Common myeloid progenitor, CD34-positive (primary cell): ENCODE results near the gene WARS2.

Experiments used
- CTCF ChIA-PET: fragments of 350-600 bp; sonication (Branson Sonifier 250); formaldehyde crosslinking; loops from one replicate; lab custom pipeline; 2021; ENCODE audit warnings: antibody characterized with exemption; lab: Charles Lee
- POLR2A ChIA-PET: fragments of 350-600 bp; sonication (Branson Sonifier 250); formaldehyde crosslinking; loops from one replicate; lab custom pipeline; 2021; ENCODE audit warnings: antibody characterized with exemption; lab: Charles Lee
- DNase-seq, 3 donors: peaks; one replicate each; pipeline versions ENCODE4 v3.0.0 to v3.0.0-alpha.2; 2013
- H3K27ac ChIP-seq, 2 experiments: 1 replicate in 1 of 2; 2 replicates in 1 of 2; pipeline ENCODE4 v1.7.0; 2013; ENCODE audit warnings: inconsistent platforms in 2 of 2, low read length in 2 of 2, mild to moderate bottlenecking in 2 of 2, low read depth in 1 of 2, moderate library complexity in 1 of 2; ENCODE audit not compliant: severe bottlenecking in 2 of 2, insufficient read depth in 1 of 2, poor library complexity in 1 of 2
- H3K27me3 ChIP-seq, 5 experiments: replicated peaks in 2 of 5; 1 replicate in 3 of 5; 2 replicates in 2 of 5; pipeline versions ENCODE4 v1.6.1 to v1.7.0; 2013; ENCODE audit warnings: low read length in 4 of 5, mild to moderate bottlenecking in 2 of 5, moderate library complexity in 2 of 5, inconsistent platforms in 1 of 5; ENCODE audit not compliant: insufficient read depth in 5 of 5, control insufficient read depth in 4 of 5
- H3K36me3 ChIP-seq, 4 experiments: 1 replicate in 2 of 4; 2 replicates in 2 of 4; pipeline versions ENCODE4 v1.6.1 to v1.7.0; 2013; ENCODE audit warnings: low read length in 3 of 4, control low read depth in 1 of 4, mild to moderate bottlenecking in 1 of 4; ENCODE audit not compliant: control insufficient read depth in 4 of 4, insufficient read depth in 4 of 4
- H3K4me1 ChIP-seq, 4 experiments: 1 replicate in 3 of 4; 2 replicates in 1 of 4; pipeline versions ENCODE4 v1.6.1 to v1.7.1; 2013; ENCODE audit warnings: low read length in 3 of 4, mild to moderate bottlenecking in 3 of 4, control low read depth in 1 of 4, inconsistent platforms in 1 of 4, moderate library complexity in 1 of 4; ENCODE audit not compliant: control insufficient read depth in 4 of 4, insufficient read depth in 4 of 4; ENCODE audit errors: control extremely low read depth in 1 of 4
- H3K4me3 ChIP-seq, 7 experiments: 1 replicate in 4 of 7; 2 replicates in 3 of 7; pipeline versions ENCODE4 v1.5.1 to v1.7.0; 2013; ENCODE audit warnings: mild to moderate bottlenecking in 7 of 7, low read length in 6 of 7, moderate library complexity in 6 of 7, inconsistent platforms in 2 of 7, low read depth in 2 of 7, control low read depth in 1 of 7; ENCODE audit not compliant: insufficient read depth in 4 of 7, control insufficient read depth in 1 of 7; ENCODE audit errors: extremely low read depth in 1 of 7
- H3K9me3 ChIP-seq, 5 experiments: 1 replicate in 4 of 5; 2 replicates in 1 of 5; pipeline versions ENCODE4 v1.6.1 to v1.7.1; 2013; ENCODE audit warnings: low read length in 4 of 5, mild to moderate bottlenecking in 2 of 5, inconsistent platforms in 1 of 5, low read depth in 1 of 5, moderate library complexity in 1 of 5; ENCODE audit not compliant: control insufficient read depth in 4 of 5, insufficient read depth in 2 of 5; ENCODE audit errors: control extremely low read depth in 1 of 5
- WGBS: methylation state at CpG from one replicate; pipeline ENCODE4 v1.1.5; 2013; ENCODE audit not compliant: insufficient coverage; 5-methylcytosine and 5-hydroxymethylcytosine counted together

The WARS2 gene

DNA sequence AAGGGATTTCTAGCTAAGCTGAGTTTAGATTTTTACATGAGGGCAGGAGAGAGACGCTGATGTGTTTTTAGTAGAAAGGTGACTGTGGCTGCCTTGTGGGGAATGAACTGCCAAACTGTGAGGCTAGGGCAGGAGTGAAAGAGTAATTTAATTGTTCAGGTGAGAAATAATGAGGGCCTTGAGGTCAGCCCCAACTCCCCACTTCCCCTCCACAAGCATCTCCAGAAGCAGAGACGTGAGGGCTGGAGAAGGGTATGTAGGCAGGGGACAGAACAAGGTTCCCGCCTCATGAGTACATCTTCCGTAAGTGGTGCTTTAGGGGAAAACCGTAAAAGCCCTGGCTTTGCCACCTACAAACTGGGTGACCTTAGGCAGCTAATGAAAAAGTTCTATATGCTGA lies 70.8 kb downstream of the WARS2 start:
- Histone ChIP-seq H3K4me1 (no peaks in the 10 kb centered on the region), H3K9me3 (peaks cover 0 to 2% (median 0%) of the 10 kb centered on the region in 5 experiments), H3K36me3 (peaks cover 0 to 3% (median 0%) of the 10 kb centered on the region in 4 experiments), H3K27ac (no peak overlapping the region), H3K27me3 (no peaks in the 10 kb centered on the region), H3K4me3 (no peak overlapping the region)
- 83% methylated on average over 4 of the region's 5 CpGs for WGBS
- POLR2A ChIA-PET: no interaction called here
- CTCF ChIA-PET: interaction anchor here (1.2 kb wide), 1 partner anchor 10 kb away, joined by 3 read pairs; no protein-coding TSS in a partner anchor
- no peak for DNase-seq

GRCh38 chr1:119068427-119068826 lies 72.0 kb downstream of the WARS2 start:
- no peak overlapping the region for H3K27ac ChIP-seq
- H3K27me3 ChIP-seq: no peaks in the 10 kb centered on the region
- peaks cover 0 to 2% (median 0%) of the 10 kb centered on the region in 5 experiments for H3K9me3 ChIP-seq
- WGBS: 100% methylated on average over 2 of the region's 4 CpGs
- POLR2A ChIA-PET: no interaction called here
- peaks cover 0 to 3% (median 0%) of the 10 kb centered on the region in 4 experiments for H3K36me3 ChIP-seq
- CTCF ChIA-PET: no interaction called here
- no peak for DNase-seq
- no peaks in the 10 kb centered on the region for H3K4me1 ChIP-seq
- H3K4me3 ChIP-seq: no peak overlapping the region

- peaks cover 0 to 9% (median 3%) of the 10 kb centered on the region in 5 experiments for H3K9me3 ChIP-seq
- CTCF ChIA-PET: no interaction called here
- POLR2A ChIA-PET: no interaction called here
- no peak overlapping the region for H3K4me3 ChIP-seq
- no peak for DNase-seq
- no peaks in the 10 kb centered on the region for H3K27me3 ChIP-seq
- peaks cover 0 to 3% (median 0%) of the 10 kb centered on the region in 4 experiments for H3K36me3 ChIP-seq
- H3K4me1 ChIP-seq: no peaks in the 10 kb centered on the region
- no peak overlapping the region for H3K27ac ChIP-seq
These were observed 78.8 kb downstream of the WARS2 start for GRCh38 chr1:119061700-119062099.

DNA sequence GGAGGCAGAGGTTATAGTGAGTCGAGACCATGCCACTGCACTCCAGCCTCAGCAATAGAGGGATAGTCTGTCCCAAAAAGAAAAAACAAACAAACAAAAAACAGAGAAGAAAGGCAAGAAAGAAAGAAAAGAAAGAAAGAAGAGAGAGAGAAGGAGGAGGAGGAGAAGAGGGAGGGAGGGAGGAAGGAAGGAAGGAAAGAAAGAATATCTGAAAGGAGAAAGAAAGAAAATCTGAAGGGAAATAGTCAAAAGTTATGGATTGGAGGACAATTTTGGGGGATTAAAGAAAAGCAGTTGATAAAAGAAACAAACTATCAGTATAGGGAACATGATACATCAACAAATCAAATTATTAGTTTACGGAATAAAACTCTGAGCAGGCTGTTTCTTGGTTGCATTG lies 84.9 kb downstream of the WARS2 start:
- CTCF ChIA-PET: no interaction called here
- H3K36me3 ChIP-seq: no peaks in the 10 kb centered on the region
- POLR2A ChIA-PET: no interaction called here
- H3K9me3 ChIP-seq: peaks cover 0 to 4% (median 2%) of the 10 kb centered on the region in 5 experiments
- no peak for DNase-seq
- no peaks in the 10 kb centered on the region for H3K27me3 ChIP-seq
- H3K4me1 ChIP-seq: no peaks in the 10 kb centered on the region
- no peak overlapping the region for H3K4me3 ChIP-seq
- H3K27ac ChIP-seq: no peak overlapping the region
- WGBS: no CpG with 5 or more reads among the region's 2 CpGs

- H3K27me3 ChIP-seq: no peaks in the 10 kb centered on the region
- ChIA-PET CTCF (no interaction called here), POLR2A (no interaction called here)
- no peak overlapping the region for H3K4me3 ChIP-seq
- no peaks in the 10 kb centered on the region for H3K36me3 ChIP-seq
- no peaks in the 10 kb centered on the region for H3K4me1 ChIP-seq
- DNase-seq: no peak
- WGBS: no CpG with 5 or more reads among the region's 1 CpG
- peaks cover 0 to 4% (median 0%) of the 10 kb centered on the region in 5 experiments for H3K9me3 ChIP-seq
- H3K27ac ChIP-seq: no peak overlapping the region
These were observed 86.5 kb downstream of the WARS2 start for GRCh38 chr1:119053917-119054316.

DNA sequence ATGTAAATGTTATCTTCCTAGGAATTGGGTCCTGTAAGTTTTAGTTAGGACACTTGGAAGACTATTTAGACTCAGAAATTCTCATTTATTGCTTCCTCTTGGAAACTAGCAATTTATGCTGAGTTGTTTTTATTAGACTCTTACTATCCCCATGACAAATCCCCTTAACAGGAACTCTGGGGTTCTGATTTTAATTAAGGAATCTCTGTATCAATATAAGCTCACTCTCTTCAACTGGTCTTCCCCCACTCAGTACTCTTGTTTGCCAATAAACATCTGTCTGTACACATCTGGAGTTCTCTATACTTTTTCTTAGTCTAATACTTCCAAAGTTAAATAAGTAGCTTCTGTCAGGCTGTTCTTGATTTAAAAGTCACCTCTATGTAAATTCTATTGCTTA lies 88.2 kb downstream of the WARS2 start:
- DNase-seq: no peak
- no peak overlapping the region for H3K27ac ChIP-seq
- no peaks in the 10 kb centered on the region for H3K36me3 ChIP-seq
- POLR2A ChIA-PET: interaction anchor here (0.6 kb wide), 1 partner anchor 12 kb away, joined by 3 read pairs; no protein-coding TSS in a partner anchor
- H3K27me3 ChIP-seq: no peaks in the 10 kb centered on the region
- H3K4me1 ChIP-seq: no peaks in the 10 kb centered on the region
- CTCF ChIA-PET: interaction anchor here (0.7 kb wide), 1 partner anchor 283 kb away, joined by 3 read pairs; no protein-coding TSS in a partner anchor
- peaks cover 0 to 1% (median 0%) of the 10 kb centered on the region in 5 experiments for H3K9me3 ChIP-seq
- no peak overlapping the region for H3K4me3 ChIP-seq

DNA sequence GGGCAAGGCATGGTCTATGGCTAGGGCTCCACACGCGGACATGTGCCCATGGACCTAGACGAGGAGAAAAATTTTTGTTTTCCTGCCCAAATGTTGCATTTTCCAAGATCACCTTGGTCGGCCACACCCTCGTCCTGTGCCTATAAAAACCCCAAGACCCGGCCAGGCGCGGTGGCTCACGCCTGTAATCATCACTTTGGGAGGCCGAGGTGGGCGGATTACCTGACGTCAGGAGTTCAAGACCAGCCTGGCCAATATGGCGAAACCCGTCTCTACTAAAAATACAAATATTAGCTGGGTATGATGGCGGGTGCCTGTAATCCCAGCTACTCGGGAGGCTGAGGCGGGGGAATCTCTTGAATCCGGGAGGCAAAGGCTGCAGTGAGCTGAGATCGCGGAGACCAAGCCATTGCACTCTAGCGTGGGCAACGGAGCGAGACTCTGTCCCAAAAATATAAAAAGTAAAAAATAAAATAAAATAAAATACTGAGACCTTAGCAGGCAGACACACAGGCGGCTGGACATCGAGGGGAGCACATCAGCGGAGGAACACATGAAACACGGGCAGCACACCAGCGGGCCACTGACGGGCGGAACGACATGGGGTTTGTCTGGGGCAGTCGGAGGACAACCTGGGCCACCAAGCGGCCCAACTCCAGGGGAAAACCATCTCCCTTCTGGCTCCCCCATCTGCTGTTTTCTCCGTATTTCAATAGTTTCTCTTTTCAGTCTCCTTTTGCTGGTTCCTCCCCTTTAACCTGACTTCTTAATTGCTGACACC lies 91.6 kb downstream of the WARS2 start:
- ChIA-PET POLR2A (no interaction called here), CTCF (no interaction called here)
- Histone ChIP-seq H3K36me3 (peaks cover 0 to 5% (median 3%) of the 10 kb centered on the region in 4 experiments), H3K4me3 (no peak overlapping the region), H3K9me3 (no peaks in the 10 kb centered on the region), H3K4me1 (peaks cover 0 to 10% (median 0%) of the 10 kb centered on the region in 4 experiments), H3K27ac (no peak overlapping the region), H3K27me3 (no peaks in the 10 kb centered on the region)
- WGBS: 97% methylated on average over 26 of the region's 34 CpGs
- no peak for DNase-seq
